K562 (cell line): ENCODE data around the gene TMEM86B. TPM values are rescaled to one million over a fixed set of nuclear protein-coding genes. Genes with fewer than 3 reads are reported as not detected.

Experiments
- CHD4 ChIP-seq: fragments of 200-600 bp; sonication (generic); IDR thresholded peaks from 3 replicates; pipeline ENCODE4 v1.6.1; 2012; ENCODE audit warnings: low read depth, mild to moderate bottlenecking, mixed read lengths, low read length, inconsistent platforms; ENCODE audit not compliant: insufficient read depth, insufficient replicate concordance, poor library complexity, severe bottlenecking
- E2F5 ChIP-seq: sonication (generic); formaldehyde crosslinking; IDR thresholded peaks from 2 replicates; pipeline ENCODE4 v1.8.0; 2022; ENCODE audit warnings: mild to moderate bottlenecking, missing genetic modification reagents
- E2F8 ChIP-seq: fragments of 450-650 bp; IDR thresholded peaks from 2 replicates; pipeline ENCODE4 v1.7.1; 2018; ENCODE audit warnings: mild to moderate bottlenecking, low read depth; ENCODE audit not compliant: partially characterized antibody
- FOXJ2 ChIP-seq: fragments of 200-800 bp; sonication (Bioruptor generic); IDR thresholded peaks from 2 replicates; pipeline ENCODE4 v1.6.1; 2016; ENCODE audit warnings: missing genetic modification characterization, missing compliant biosample characterization
- FOXK2 ChIP-seq, 2 experiments: fragments of 450-650 bp; IDR thresholded peaks in 1 of 2; conservative IDR thresholded peaks in 1 of 2; 2 replicates each; pipeline ENCODE4 v1.6.1; 2016; ENCODE audit warnings: low read depth in 2 of 2, mild to moderate bottlenecking in 1 of 2
- GTF2E2 ChIP-seq: fragments of 200-800 bp; sonication (Bioruptor generic); IDR thresholded peaks from 2 replicates; pipeline ENCODE4 v1.6.1; 2016; ENCODE audit warnings: missing genetic modification characterization, missing compliant biosample characterization
- HCFC1 ChIP-seq: IDR thresholded peaks from 2 replicates; pipeline ENCODE4 v1.6.1; 2012; ENCODE audit warnings: low read depth, low read length, improper control_type of control experiment
- HMG20A ChIP-seq: fragments of 450-650 bp; formaldehyde crosslinking; conservative IDR thresholded peaks from 2 replicates; pipeline ENCODE4 v1.4.0; 2020; ENCODE audit warnings: mild to moderate bottlenecking, mixed read lengths
- MTF1 ChIP-seq: fragments of 250-450 bp; sonication (Bioruptor Pico); IDR thresholded peaks from 2 replicates; pipeline ENCODE4 v1.9.0; 2021; ENCODE audit warnings: moderate library complexity, mild to moderate bottlenecking, inconsistent platforms, borderline replicate concordance
- NCOA1 ChIP-seq: fragments of 450-650 bp; IDR thresholded peaks from 2 replicates; pipeline ENCODE4 v1.6.1; 2016; ENCODE audit warnings: low read depth
- PHB ChIP-seq: fragments of 250-450 bp; sonication (Bioruptor Pico); IDR thresholded peaks from 2 replicates; pipeline ENCODE4 v1.5.0; 2021
- POLR2AphosphoS5 ChIP-seq: IDR thresholded peaks from 2 replicates; pipeline ENCODE4 v1.6.1; 2011; ENCODE audit warnings: mild to moderate bottlenecking, low read depth, low read length, moderate library complexity; ENCODE audit not compliant: control insufficient read depth, insufficient read depth
- PYGO2 ChIP-seq: fragments of 450-650 bp; IDR thresholded peaks from 2 replicates; pipeline ENCODE4 v1.6.1; 2016; ENCODE audit warnings: mild to moderate bottlenecking, missing genetic modification characterization, moderate library complexity, missing compliant biosample characterization
- RBM34 ChIP-seq: fragments of 200-400 bp; formaldehyde crosslinking; IDR thresholded peaks from 2 replicates; pipeline ENCODE4 v1.6.1; 2018; ENCODE audit warnings: low read length, borderline replicate concordance; ENCODE audit not compliant: insufficient read depth
- SAFB ChIP-seq: fragments of 200-400 bp; formaldehyde crosslinking; IDR thresholded peaks from 2 replicates; pipeline ENCODE4 v1.6.1; 2017; ENCODE audit warnings: low read depth, low read length, borderline replicate concordance
- SMARCA4 ChIP-seq: fragments of 450-650 bp; IDR thresholded peaks from 2 replicates; pipeline ENCODE4 v1.6.1; 2016
- TEAD2 ChIP-seq: fragments of 450-650 bp; IDR thresholded peaks from 2 replicates; pipeline ENCODE4 v1.6.1; 2016; ENCODE audit warnings: missing genetic modification characterization, control low read depth, missing compliant biosample characterization
- U2AF2 ChIP-seq: fragments of 200-400 bp; formaldehyde crosslinking; optimal IDR thresholded peaks from 2 replicates; pipeline ENCODE3; 2017; ENCODE audit warnings: low read depth, mild to moderate bottlenecking, low read length
- ZNF134 ChIP-seq: fragments of 250-450 bp; sonication (Bioruptor Pico); conservative IDR thresholded peaks from 2 replicates; pipeline ENCODE4 v1.4.0; 2020
- ZNF316 ChIP-seq: fragments of 450-650 bp; IDR thresholded peaks from 2 replicates; pipeline ENCODE4 v1.6.1; 2016
- ZNF354B ChIP-seq: fragments of 250-450 bp; sonication (Bioruptor Pico); IDR thresholded peaks from 2 replicates; pipeline ENCODE4 v1.4.0; 2020
- ZNF507 ChIP-seq: conservative IDR thresholded peaks from 2 replicates; pipeline ENCODE4 v1.6.1; 2017; ENCODE audit warnings: missing genetic modification characterization, missing compliant biosample characterization
- ZNF668 ChIP-seq: fragments of 250-450 bp; sonication (Bioruptor Pico); IDR thresholded peaks from 2 replicates; pipeline ENCODE4 v1.8.0; 2022; ENCODE audit warnings: mild to moderate bottlenecking, inconsistent platforms
- ZNF717 ChIP-seq: fragments of 250-450 bp; sonication (Bioruptor Pico); IDR thresholded peaks from 2 replicates; pipeline ENCODE4 v1.5.0; 2021
- polyA plus RNA-seq, 8 experiments: library from polyadenylated mRNA; depleted of rRNA in 4 of 8; stranded (reverse) in 5 of 8; unstranded in 3 of 8; fragments of >200 nt; fragmentation: Nextera tagmentation in 2 of 8; fragmentation: Illumina TruSeq in 1 of 8; extraction: Ambion mirVana in 2 of 8; extraction: Trizol in 1 of 8; gene quantifications; 2 replicates each; pipeline versions ENCODE4 v1.2.1 to v1.2.3, GENCODE V29; 2011 to 2014; ENCODE audit warnings: inconsistent platforms in 1 of 8, missing spikeins in 1 of 8
- total RNA-seq, 7 experiments: library from RNA; depleted of rRNA in 6 of 7; stranded (reverse); fragments of >200 nt in 6 of 7; fragmentation: Illumina TruSeq in 2 of 7; extraction: Trizol in 2 of 7; gene quantifications; 2 replicates each; pipeline versions ENCODE4 v1.2.1 to v1.2.3, GENCODE V29; 2011 to 2021; ENCODE audit warnings: low replicate concordance in 1 of 7
- TF ChIP-seq, protein P1 (sequence below): fragments of 250-450 bp; sonication (Bioruptor Pico); IDR thresholded peaks from 2 replicates; pipeline ENCODE4 v1.6.1; 2021; ENCODE audit warnings: mild to moderate bottlenecking
- TF ChIP-seq, protein P2 (sequence below): fragments of 250-450 bp; sonication (Bioruptor Pico); IDR thresholded peaks from 2 replicates; pipeline ENCODE4 v1.5.0; 2021

TMEM86B gene
- total and polyA plus RNA-seq, 9 of the 15 experiments (the other 6 are each of a cell fraction or from before 2014, with no cell fraction given), result 0.28 to 7.9 (median 2.1) TPM

DNA sequence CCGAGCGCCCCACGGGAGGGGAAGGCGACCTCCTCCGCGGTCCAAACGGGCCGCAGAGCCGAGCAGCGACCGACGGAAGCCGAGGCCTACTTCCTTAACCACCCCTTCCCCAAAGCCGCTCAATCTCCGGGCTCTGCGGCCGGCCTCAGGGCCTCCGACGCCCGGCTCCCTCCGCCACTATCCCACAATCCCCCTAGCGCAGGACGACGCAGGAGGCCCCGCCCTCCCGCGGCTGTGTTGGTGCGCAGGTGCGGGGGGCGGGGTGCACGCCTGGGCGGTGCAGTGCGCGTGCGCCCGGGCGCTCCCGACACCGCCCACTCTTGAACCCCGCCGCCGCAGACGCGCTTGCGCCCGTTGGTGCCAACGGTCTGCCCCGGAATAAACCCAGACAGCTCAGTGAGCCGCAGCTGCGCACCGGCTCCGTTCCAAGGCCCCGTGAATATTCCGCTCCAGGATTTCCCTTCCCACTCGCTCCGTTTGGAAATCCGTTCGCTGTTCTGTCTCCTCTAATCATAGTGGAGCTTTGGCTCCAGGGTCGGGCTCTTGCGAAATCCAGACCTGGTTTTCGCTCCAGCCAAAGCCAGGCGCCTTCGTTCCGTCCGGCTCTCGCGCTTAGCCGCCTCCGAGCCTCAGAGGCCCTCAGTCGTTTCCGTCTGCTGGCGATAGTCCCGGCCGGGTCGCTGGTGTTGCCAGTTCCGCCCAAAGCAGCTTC is 30.4 kb upstream of the TMEM86B start, which contains the start of gene PPP6R1 (continued):
- no peak for TF ChIP-seq ZNF668 (CRISPR knock-in tag)
- TF ChIP-seq HCFC1, result peak; percentile 71
- no peak for TF ChIP-seq HMG20A (CRISPR knock-in tag)
- TF ChIP-seq NCOA1, result peak; percentile 85
- TF ChIP-seq, protein P1, sequence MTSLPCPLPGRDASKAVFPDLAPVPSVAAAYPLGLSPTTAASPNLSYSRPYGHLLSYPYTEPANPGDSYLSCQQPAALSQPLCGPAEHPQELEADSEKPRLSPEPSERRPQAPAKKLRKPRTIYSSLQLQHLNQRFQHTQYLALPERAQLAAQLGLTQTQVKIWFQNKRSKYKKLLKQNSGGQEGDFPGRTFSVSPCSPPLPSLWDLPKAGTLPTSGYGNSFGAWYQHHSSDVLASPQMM, result no peak
- TF ChIP-seq ZNF507 (tag), result no peak
- no peak for TF ChIP-seq CHD4
- peak; percentile 64 for TF ChIP-seq SMARCA4
- peak; percentile 89 for TF ChIP-seq POLR2AphosphoS5
- TF ChIP-seq U2AF2, result no peak
- no peak; the same call in 1 of the 2 replicates for TF ChIP-seq FOXJ2 (tag)
- TF ChIP-seq, protein P2, sequence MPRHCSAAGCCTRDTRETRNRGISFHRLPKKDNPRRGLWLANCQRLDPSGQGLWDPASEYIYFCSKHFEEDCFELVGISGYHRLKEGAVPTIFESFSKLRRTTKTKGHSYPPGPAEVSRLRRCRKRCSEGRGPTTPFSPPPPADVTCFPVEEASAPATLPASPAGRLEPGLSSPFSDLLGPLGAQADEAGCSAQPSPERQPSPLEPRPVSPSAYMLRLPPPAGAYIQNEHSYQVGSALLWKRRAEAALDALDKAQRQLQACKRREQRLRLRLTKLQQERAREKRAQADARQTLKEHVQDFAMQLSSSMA (CRISPR knock-in tag), result no peak
- 0 out of 2 replicates have a peak, but pooled peaks have one; percentile 78 for TF ChIP-seq E2F5 (CRISPR knock-in tag)
- TF ChIP-seq MTF1, result no peak
- TF ChIP-seq GTF2E2 (tag), result no peak; the same call in none of the 2 replicates
- TF ChIP-seq ZNF717 (CRISPR knock-in tag), result no peak
- no peak for TF ChIP-seq ZNF134
- no peak for TF ChIP-seq ZNF354B (CRISPR knock-in tag)
- 0 out of 2 replicates have a peak, but pooled peaks have one; percentile 13 for TF ChIP-seq PYGO2 (tag)
- no peak for TF ChIP-seq RBM34
- TF ChIP-seq TEAD2 (tag), result peak; percentile 32; the same call in 1 of the 2 replicates
- TF ChIP-seq FOXK2 (conservative IDR thresholded peaks at IDR 0.05 in 1 of 2, IDR thresholded peaks at IDR 0.05 in 1 of 2; ENCODE audit: low read depth in 2 of 2), result peak; percentile 60 to 71; a peak in 3 of 4 replicates
- TF ChIP-seq ZNF316, result no peak; the same call in 1 of the 2 replicates
- TF ChIP-seq E2F8, result peak; percentile 83
- TF ChIP-seq SAFB, result peak; percentile 18
- no peak for TF ChIP-seq PHB (CRISPR knock-in tag)
